ENCODE data around the gene DNAAF9.

DNA sequence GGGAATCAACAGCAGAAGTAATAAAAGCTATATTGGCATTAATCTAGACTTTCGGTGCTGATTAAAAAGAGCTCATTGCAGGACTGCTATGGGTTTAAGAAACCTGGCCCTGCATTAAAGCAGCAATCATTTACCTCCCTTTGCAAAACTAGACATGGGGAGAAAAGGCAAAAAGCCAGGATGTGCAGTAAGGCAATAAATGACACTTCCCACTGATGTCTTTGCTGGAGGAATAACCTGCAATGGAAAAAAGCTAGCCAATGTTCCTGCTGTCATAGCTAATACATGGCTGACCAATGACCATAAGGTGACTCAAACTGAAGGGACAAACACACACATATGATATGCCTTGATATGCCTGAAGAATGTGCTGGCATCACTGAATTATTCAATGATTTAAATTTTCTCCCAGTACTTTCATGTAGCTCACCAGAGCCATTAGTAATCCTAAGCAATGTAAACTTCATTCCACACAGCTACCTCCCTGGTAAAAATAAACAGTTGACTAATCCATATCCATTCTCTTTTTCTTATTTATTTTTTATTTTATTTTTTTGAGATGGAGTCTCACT is 8.7 kb downstream of the DNAAF9 start:
- TF ChIP-seq POLR2A (IDR thresholded peaks at IDR 0.05), result no peak
- TF ChIP-seq, protein P1, sequence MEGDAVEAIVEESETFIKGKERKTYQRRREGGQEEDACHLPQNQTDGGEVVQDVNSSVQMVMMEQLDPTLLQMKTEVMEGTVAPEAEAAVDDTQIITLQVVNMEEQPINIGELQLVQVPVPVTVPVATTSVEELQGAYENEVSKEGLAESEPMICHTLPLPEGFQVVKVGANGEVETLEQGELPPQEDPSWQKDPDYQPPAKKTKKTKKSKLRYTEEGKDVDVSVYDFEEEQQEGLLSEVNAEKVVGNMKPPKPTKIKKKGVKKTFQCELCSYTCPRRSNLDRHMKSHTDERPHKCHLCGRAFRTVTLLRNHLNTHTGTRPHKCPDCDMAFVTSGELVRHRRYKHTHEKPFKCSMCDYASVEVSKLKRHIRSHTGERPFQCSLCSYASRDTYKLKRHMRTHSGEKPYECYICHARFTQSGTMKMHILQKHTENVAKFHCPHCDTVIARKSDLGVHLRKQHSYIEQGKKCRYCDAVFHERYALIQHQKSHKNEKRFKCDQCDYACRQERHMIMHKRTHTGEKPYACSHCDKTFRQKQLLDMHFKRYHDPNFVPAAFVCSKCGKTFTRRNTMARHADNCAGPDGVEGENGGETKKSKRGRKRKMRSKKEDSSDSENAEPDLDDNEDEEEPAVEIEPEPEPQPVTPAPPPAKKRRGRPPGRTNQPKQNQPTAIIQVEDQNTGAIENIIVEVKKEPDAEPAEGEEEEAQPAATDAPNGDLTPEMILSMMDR (IDR thresholded peaks at IDR 0.05), result no peak

Measured in Peyer's patch (tissue), 4 donors.